SKM-1 (cell line): Measurements from ENCODE around the gene BAIAP2L1.

Experiments used
- DNase-seq: peaks from one replicate; lab custom pipeline; 2025; ENCODE audit not compliant: unreplicated experiment; lab: John Stamatoyannopoulos, UW

Gene BAIAP2L1

GRCh38 chr7:98295467-98296192 is 105.3 kb downstream of the BAIAP2L1 start:
- no peak for DNase-seq

- DNase-seq, result no peak
Observed at GRCh38 chr7:98294798-98295382, 106.0 kb downstream of the BAIAP2L1 start.

GRCh38 chr7:98294326-98294725 is 106.6 kb downstream of the BAIAP2L1 start:
- no peak for DNase-seq

DNA sequence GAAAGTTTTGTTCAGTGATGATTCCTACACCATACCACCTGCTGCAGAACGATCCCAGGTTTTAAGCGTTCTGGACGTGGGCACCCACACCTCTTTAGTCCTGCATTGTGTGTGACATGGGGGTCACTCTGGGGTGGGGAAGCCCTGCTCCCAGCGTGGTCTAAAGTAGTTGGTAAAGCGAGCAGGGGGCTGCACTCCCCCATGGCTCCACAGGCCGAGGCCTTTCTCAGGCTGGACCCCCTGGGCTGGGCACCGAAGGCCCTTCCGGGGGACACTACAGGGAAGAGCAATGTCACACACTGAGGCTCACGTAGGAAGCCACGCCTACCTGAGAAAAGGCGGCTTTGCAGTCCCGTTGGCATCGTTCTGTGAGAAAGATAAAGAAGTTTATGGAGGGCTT is 107.1 kb downstream of the BAIAP2L1 start:
- DNase-seq, result no peak

GRCh38 chr7:98293265-98293664 is 107.6 kb downstream of the BAIAP2L1 start:
- DNase-seq, result no peak

DNA sequence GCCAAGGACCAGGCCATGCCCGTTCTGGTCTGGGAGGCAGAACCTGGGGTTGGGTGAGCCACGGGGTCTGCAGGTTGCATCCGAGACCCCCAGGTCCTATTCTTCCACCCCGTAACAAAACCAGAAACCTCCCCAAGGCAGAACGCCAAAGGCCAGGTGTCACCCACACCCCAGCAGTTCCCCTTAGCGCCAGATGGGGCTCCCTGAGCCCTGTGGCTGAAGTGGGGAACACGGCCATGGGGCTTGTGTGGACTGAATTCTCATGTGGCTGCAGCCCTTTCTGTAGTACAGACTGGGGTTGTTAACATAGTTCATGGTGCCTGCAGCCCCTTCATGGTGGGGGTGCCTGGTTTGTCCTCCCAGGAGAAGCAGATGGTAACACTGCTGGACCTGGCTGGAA is 109.2 kb downstream of the BAIAP2L1 start:
- DNase-seq, result no peak

DNA sequence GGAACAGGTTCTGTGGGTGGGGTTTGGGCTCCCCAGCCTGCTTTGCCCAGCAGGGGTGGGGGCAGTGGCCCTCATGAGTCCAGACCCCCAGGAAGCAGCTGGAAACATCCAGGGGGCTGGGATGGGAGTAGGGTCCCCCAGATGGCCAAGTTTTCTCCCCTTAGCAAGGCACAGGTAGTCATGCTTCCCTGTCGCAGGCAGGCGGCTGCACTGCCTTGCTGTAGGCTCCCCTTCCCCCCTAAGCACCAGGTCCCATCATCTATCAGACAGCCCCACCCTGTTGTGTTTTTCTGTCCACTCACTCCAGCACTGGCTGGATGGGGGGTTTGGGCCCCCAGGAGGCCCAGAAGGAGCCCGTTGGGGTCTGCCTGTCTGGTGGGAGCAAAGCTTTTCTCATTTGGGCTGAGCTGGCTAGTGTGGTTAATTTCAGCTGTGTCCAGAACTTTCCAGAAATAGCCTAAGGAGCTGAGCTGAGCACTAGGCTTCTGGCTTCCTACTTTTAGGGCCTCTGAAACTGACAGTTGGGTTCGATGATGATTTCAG is 111.5 kb downstream of the BAIAP2L1 start:
- no peak for DNase-seq

DNA sequence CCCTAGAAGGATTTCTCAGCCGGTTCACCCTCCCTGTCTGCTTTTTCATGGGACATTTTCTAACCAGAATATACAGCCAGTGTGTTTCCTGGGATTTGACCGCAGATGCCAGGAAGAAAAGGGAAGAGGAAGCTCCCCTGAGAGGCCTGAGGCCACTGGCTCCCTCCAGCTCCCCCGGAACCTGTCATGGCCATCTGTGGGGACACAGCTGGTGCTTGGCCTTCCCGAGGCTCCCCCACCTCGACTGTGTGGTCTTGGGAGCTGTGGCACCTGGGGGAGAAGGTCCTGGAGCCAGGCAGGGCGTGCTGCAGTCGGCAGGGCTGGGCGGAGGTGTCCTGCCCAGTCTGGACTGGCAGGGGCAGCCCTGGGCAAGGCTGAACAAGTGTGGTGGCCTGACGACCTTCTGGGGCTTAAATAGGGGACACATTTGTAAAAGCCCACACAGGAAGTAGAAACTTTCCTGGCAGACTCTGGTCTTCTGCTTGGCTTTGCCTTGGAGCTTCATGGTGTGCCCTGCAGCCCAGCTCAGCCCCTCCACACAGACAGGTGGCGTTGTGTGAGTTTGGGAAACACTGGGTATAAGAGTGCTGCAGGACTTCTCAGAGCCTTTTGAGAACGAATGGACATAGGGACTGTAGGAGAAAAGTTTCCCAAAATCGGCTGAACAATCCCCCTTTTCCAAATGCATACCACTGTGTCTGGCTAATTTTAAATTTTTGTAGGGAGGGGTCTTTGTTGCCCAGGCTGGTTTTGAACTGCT is 112.6 kb downstream of the BAIAP2L1 start:
- no peak for DNase-seq

- DNase-seq, result no peak
Observed at GRCh38 chr7:98287486-98287959, 113.4 kb downstream of the BAIAP2L1 start.

GRCh38 chr7:98286701-98287485 is 114.0 kb downstream of the BAIAP2L1 start:
- no peak for DNase-seq

- DNase-seq, result peak; percentile 42
Observed at GRCh38 chr7:98286093-98286539, 114.8 kb downstream of the BAIAP2L1 start.

GRCh38 chr7:98285157-98286092 is 115.5 kb downstream of the BAIAP2L1 start:
- no peak for DNase-seq

GRCh38 chr7:98284335-98285036 is 116.4 kb downstream of the BAIAP2L1 start:
- no peak for DNase-seq

- no peak for DNase-seq
Observed at GRCh38 chr7:98283887-98284222, 117.0 kb downstream of the BAIAP2L1 start.

DNA sequence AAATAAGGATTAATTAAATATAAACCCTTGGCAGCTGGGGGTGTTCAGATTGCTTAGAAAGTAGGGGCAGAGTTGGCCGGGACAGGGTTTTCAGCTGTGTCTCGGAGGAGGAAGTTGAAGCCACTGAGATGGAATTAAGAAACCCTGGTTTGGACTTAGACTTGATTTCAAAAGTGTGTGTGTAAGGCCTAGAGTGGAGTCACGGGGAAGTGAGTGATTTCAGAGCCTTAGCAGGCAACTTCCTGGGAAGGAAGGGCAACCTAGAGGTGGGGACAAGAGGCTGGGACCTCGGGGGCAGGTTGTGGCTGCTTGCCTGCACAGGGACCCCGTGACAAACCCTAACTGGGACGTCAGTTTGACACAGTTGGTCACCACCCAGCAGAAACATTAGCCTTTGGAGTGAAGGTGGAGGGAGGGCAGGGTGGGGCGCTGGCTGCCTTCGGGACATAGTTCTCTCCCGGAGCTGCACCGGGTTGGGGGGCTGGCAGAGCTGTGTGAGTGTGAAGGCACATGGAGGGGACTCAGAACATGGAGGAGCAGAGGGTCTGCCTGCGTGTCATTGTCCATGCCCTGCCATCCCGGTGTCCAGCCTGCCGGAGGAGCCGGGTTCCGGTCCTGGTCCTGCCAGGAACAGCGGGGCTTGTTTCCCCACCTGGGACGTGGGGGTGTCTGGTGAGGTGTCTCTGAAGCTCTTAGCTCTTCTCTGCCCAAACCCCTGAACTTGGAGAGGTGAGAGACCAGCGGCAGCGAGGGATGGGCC is 117.6 kb downstream of the BAIAP2L1 start:
- DNase-seq, result peak; percentile 94

DNA sequence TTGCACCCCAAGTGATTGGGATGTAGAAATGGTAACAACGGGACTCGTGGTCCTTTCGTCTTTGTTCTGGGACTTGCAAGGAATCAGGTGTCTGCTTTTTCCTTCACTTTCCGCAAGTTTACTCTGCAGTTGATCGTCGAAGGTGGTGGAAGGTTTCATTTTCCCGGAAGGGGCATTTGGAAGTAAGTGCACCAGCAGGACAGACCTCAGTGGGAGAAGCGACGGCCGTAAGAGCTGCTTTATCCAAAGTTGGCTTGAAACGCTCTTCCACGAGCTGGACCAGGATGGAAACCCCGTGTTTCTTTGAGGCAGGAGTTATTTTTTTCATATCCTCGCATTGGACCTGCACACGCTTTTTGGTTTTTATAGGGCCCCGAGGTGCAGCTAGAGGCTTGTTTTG is 118.2 kb downstream of the BAIAP2L1 start:
- DNase-seq, result no peak

DNA sequence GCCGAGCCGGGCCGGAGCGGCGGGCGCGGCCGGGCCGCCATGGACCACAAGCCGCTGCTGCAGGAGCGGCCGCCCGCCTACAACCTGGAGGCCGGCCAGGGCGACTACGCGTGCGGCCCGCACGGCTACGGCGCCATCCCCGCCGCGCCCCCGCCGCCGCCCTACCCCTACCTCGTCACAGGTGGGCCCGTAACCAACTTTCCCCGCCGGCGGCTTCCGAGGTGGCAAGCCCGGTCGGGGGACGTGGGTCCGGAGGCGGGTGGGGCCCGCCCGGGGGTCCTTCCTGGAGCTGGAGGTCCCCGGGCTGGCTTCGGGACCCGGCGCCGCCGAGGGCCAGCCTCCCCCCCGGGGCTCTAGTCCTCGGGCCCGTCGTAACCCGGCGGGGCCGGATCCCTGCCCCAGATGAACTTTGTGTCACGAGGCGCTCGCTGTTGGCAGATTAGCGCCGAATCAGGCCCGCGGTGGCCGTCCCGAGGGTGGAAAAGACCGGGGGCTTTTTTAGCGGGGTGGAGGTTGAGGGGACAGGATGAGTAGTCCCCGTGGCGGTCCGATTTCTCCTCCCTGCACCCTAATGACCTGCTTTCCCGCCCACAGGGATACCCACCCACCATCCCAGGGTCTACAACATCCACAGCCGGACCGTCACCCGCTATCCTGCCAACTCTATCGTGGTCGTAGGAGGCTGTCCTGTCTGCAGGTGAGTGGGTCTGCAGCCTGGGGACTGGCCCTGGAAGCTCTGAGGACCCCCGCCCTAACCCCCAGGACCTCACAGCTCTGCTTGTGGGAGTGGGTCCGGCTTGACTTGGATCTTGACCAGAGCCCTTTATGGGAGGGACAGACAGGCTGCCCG is 118.9 kb downstream of the BAIAP2L1 start:
- DNase-seq, result no peak
